HTERT RPE-1 (cell line): ENCODE measurements around the gene TRO.

ENCODE experiments used
- in situ Hi-C: fragments of 300-500 bp; cut with MboI; formaldehyde crosslinking; loops from 4 replicates; pipeline ENCODE4 v1.14.3; 2020; ENCODE audit warnings: low sequenced_read_pairs

TRO gene

DNA sequence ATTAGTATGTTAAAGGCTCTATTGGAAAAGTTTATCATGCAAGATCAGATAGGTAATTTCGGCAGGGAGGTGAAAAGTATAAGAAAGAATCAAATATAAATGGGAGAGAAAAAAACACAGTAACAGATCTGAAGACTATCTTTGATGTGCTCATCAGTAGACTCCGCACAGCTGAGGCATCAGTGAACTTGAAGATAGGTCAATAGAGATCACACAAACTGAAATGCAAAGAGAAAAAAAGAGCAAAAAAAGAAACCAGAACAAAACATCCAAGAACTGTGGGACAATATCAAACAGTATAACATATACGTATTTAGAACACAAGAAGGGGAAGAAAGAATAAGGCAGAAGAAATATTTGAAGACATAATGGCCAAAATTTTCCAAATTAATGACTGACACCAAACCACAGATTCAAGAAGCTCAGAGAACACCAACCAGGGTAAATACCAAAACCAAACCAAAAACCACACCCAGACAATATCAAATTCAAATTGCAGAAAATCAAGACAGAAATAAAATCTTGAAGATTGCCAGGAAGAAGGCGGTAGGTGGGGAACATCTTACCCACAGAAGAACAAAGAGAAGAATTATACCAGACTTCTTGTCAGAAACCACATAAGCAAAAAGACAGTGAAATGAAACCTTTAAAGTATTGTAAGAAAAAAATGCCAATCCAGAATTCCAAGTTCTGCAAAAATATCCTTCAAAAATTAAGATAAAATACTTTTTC lies 44.3 kb downstream of the TRO start:
- in situ Hi-C loops = no loop called here

DNA sequence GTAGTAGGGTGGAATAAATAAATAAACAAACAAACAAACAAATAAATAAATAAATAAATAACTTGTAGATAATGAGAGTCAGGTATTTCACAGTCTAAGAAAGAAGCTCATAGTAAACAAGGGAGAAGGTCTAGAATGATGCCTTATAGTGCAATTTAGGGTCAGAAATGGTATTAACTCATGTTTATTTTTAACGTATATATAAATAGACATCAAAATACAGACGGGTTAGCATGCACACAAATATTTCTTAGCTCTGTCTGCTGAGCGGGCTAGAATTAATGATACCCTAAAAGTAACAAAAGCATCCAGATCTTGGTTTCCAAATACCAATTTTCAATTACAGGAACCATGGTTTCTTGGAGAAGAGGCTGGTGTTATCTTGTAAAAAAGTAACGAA lies 56.8 kb downstream of the TRO start:
- in situ Hi-C loops = no loop called here

DNA sequence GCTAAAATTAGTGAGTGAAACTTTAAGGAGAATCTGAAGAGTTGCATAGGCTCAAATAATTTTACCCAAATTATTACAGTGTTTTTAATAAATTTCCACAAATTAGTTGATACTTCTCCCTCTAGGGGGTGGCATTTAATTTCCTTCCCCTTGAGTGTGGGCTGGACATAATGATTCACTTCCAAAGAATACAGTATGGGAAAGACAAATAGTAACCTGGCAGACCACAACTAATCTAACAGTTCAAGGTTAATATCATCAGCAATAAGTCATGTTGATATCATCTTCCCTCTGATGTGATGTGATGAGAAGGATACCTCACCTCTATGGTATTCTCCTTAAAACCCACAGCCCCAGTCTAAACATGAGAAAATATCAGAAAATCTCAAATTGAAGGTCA lies 57.8 kb downstream of the TRO start:
- in situ Hi-C loops = no loop called here

DNA sequence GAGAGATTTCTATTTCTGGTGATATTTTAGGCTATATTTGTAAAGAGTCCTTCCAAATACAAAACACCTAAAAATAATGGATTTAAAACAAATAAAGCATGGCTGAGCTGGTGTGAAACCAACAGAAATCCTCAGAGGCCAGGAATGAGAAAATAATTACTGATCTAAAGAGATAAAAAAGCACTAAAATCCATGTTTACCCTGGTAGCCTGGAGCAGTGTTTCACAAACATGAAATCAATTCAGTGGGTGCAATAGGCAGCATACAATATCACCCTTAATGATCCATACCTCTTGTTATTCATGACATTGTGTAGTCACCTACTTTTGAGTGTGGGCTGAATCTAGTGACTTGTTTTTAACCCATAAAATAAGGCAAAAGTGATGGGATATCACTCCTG lies 58.8 kb downstream of the TRO start:
- in situ Hi-C loops = no loop called here

DNA sequence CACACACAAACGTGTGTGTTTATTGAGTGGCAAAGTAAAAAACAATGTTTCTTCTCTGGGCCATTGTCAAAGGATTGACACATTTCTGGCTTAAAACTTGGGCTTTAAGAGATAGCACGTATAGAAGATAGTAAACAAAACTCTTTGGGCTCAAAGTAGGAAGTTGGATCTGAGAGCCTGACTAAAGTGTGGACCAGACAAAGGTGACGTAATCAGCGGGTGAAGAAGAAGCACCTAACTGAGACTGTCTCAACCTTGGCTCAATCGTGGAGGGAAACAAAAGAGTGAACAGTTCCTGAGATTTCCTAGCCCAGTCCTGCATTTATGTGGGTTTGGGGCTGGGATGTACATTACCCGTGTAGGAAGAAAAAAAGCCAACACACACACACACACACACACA lies 59.7 kb downstream of the TRO start:
- in situ Hi-C loops = no loop called here
